SH-SY5Y (cell line): ENCODE measurements around the gene CCNE1.

Experiments used
- GATA2 ChIP-seq: IDR thresholded peaks from 2 replicates; pipeline ENCODE4 v1.6.1; 2011; ENCODE audit warnings: mild to moderate bottlenecking, low read depth, low read length
- GATA3 ChIP-seq: IDR thresholded peaks from 2 replicates; pipeline ENCODE4 v1.6.1; 2011; ENCODE audit warnings: low read depth, mild to moderate bottlenecking, low read length, moderate library complexity

GRCh38 chr19:29810504-29810871 lies 1.3 kb upstream of the CCNE1 start:
- TF ChIP-seq GATA3 (no peak), GATA2 (no peak)
